GM23248 (cell line): ENCODE data around the gene FLCN.

Source experiments
- EZH2 ChIP-seq: fragments of 200-600 bp; sonication (generic); IDR thresholded peaks from 2 replicates; pipeline ENCODE4 v1.6.1; 2018; ENCODE audit warnings: antibody characterized with exemption, mild to moderate bottlenecking; ENCODE audit not compliant: insufficient read depth, poor library complexity, severe bottlenecking
- EZH2phosphoT487 ChIP-seq: fragments of 200-600 bp; sonication (generic); IDR thresholded peaks from 2 replicates; pipeline ENCODE4 v1.6.1; 2018; ENCODE audit warnings: antibody characterized with exemption, moderate library complexity, mild to moderate bottlenecking, low read depth; ENCODE audit not compliant: insufficient read depth

DNA sequence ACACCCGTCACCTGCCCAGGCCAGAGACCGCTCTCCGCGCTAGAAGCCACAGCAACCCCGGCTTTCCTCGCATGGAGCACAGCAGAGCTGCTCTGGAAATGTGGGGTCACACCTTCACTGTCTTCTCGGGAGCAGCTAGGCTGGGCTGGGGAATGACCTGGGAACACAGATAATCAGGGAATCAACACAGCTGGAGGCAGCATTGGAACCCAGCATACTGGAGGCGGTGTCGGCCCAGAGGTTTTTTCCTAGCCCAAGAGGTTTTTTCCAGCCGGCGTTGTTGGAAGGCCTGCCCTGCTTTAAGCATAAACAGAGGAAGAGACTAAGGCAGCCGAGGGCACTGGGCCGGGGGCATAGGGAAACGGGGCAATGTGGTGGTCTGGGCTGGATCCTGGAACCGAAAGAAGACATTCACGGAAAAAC, 30.0 kb downstream of the FLCN start:
- no peak for TF ChIP-seq EZH2
- TF ChIP-seq EZH2phosphoT487 = no peak
